Measurements from ENCODE around the gene VANGL1.

VANGL1 gene

DNA sequence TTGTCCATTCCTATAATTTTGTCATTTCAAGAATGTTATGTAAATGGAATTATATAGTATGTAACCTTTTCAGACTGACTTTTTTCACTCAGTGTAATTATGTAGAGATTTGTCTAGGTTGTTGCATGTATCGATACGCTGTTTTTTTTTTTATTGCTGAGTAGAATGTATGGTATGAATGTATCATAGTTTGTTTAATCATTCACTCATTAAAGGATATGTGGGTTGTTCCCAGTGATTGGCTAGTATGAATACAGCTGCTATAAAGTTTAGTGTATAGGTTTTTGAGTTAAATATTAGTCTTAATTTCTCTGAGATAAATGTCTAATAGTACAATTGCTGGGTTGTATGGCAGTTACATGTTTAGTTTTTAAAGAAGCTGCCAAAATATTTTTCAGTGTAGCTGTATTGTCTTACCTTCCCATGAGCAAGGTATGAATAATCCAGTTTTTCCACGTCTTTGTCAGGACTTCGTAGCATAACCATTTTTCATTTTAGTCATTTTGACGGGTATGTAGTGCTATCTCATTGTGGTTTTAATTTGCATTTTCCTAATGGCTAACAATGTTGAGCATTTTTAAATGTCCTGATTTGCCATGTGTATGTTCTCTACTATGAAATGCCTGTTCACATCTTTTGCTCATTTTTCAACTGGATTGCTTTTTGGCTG is 104.4 kb downstream of the VANGL1 start:
- no peak for TF ChIP-seq ZNF274 (IDR thresholded peaks at IDR 0.05; ENCODE audit: low read depth, low read length)
- no peak overlapping the region for H3K4me3 ChIP-seq (ENCODE audit: low read length)
